HG02852 (cell line): ENCODE results near the gene RHBDL2.
"Not testable (repeated sequence)": the region's sequence is repeated elsewhere in the genome, so short reads cannot be mapped to it uniquely, and the experiment has no call there.

Source experiments
- ATAC-seq: cut with Tn5 transposase; IDR thresholded peaks from one replicate; pipeline ENCODE4 v1.9.1; 2021; ENCODE audit warnings: mild to moderate bottlenecking, moderate library complexity; ENCODE audit not compliant: unreplicated experiment

Gene RHBDL2

GRCh38 chr1:38941527-38942019, at the start of gene RHBDL2:
Gene RHBDL2, minus strand, starts transcription at chr1:38941830. Its CDS starts 22,618 bp downstream, at chr1:38919212.
- ATAC-seq = no peak

DNA sequence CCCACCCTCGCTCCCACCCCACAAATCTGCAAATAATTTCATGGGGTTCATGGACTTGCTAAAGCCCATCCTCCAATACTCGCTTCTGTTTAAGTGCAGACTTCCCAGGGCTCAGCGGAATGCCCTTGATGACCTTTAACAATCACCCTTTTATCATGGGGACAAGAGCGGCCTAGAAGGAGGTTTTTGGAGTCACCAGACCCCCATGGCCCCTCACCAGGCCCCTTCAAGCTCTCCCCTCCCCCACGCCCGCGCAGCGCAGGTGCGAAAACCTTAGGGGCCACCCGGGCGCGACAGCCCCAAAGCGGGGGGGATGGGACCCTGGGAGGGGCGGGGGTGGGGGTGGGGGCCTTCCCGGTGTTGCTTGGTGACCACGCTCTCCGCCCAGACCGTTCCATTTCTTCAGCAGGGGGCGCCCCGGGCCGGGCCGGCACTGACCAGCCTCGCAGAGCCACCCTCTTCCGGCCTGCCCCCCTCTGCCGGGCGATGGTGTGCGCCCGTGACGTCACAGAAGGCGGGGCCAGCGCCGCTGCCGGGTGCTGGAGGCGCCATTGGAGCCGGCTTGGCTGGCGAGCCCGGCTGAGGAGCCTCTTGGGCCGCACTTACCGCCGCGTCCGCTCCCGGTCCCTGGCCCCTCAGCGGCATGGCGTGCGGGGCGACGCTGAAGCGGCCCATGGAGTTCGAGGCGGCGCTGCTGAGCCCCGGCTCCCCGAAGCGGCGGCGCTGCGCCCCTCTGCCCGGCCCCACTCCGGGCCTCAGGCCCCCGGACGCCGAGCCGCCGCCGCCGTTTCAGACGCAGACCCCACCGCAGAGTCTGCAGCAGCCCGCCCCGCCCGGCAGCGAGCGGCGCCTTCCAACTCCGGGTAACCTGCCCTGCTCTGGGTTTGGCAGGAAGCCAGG, 49.4 kb upstream of the RHBDL2 start, which contains the start of gene AKIRIN1:
Gene AKIRIN1, plus strand, starts transcription at position 539 of the 900 bp plus-strand sequence. Its CDS starts 105 bp downstream, at position 644.
- ATAC-seq = peak; percentile 92

GRCh38 chr1:38990386-38990737, 48.7 kb upstream of the RHBDL2 start:
- ATAC-seq = no peak

DNA sequence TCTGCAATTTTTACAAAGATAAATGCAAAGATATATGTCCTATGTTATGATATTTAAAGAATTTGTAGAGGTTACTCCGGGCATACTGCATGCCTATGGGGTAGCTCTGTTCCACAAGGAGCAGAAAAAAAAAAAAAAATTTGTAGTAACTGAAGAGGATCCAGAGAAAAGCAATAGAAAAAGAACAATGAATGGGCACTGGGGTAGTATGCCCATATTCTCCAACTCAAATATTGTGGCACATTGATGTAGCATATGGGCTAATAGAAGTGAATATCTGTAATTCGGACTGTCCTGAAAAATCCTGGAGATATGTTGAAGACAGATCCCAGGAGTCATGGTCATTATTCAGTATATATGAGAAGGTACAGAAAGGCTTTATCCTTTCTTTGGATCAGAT, 48.3 kb upstream of the RHBDL2 start:
- no peak for ATAC-seq

GRCh38 chr1:38979380-38979779, 37.8 kb upstream of the RHBDL2 start:
- ATAC-seq = not testable (repeated sequence)

- not testable (repeated sequence) for ATAC-seq
These were observed 36.6 kb upstream of the RHBDL2 start for GRCh38 chr1:38978245-38978542.

DNA sequence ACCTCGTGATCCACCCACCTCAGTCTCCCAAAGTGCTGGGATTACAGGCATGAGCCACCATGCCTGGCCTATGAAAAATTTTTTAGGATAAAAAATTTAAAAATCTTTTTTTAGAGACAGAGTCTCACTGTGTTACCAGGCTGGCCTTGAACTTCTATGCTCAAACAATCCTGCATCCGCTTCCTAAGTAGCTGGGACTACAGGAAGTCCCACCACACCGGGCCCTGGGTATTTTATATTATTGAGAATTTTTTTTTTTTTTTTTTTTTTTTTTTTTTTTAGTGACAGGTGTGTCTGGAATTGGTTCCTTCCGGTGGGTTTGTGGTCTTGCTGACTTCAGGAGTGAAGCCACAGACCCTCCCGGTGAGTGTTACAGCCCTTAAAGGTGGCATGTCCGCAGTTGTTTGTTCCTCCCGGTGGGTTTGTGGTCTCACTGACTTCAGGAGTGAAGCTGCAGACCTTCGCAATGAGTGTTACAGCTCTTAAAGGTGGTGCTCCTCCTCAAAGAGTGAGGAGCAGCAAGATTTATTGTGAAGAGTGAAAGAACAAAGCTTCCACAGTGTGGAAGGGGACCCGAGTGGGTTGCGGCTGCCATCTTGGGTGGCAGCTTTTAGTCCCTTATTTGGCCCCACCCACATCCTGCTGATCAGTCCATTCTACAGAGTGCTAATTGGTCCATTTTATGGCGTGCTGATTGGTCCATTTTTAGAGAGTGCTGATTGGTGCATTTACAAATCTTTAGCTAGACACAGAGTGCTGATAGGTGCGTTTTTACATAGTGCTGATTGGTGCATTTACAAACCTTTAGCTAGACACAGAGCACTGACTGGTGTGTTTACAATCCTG, 36.0 kb upstream of the RHBDL2 start:
- not testable (repeated sequence) for ATAC-seq

GRCh38 chr1:38973659-38974437, 32.2 kb upstream of the RHBDL2 start:
- ATAC-seq = no peak

DNA sequence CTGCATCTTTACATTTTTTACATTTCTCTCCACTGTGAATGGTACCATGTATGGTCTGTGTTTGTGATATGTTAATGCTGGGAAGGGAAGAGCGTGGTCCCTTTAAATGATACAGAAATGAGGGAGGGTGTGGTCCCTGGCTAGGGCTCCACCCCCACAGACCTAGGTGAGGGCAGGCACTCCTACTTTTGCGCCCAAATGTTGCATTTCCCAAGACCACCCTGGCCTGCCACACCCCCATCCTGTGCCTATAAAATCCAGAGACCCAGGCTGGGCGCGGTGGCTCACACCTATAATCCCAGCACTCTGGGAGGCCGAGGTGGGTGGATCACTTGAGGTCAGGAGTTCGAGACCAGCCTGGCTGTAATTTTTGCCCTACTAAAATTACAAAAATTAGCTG, 31.5 kb upstream of the RHBDL2 start:
- ATAC-seq = not testable (repeated sequence)

DNA sequence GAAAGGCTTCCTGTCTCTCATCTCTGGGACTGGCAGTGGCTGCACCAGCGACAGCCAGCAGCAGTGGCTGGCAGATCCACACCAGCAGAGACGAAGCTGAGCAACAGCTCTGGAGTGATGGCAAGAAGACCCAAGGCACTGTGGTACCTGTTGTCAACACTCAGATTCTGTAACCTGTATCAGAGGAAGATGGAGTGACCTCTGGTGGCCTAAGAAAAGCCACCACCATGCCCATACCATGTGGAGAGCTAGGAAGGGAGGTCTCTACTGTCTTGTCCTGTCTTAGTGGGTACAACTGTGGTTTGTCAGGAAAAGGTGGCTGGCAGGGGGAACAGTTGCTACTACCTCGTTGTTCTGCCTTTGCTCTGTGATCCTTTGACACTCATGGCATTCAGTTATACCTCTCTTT, 22.5 kb upstream of the RHBDL2 start:
- no peak for ATAC-seq

DNA sequence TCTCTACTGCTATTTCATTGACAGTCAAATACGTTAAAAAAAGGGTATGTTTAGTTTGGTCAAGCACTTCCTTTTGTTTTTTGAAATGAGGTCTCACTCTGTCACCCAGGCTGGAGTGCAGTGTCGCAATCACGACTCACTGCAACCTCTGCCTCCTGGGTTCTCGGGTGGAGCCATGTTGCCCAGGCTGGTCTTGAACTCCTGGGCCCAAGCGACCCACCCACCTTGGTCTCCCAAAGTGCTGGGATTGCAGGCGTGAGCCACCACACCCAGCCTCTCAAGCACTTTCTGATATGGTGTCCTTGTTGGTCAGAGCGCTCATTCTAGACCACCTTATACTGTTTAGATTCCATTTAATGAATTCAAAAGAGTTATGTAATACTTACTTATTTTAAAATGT, 20.9 kb upstream of the RHBDL2 start:
- no peak for ATAC-seq

DNA sequence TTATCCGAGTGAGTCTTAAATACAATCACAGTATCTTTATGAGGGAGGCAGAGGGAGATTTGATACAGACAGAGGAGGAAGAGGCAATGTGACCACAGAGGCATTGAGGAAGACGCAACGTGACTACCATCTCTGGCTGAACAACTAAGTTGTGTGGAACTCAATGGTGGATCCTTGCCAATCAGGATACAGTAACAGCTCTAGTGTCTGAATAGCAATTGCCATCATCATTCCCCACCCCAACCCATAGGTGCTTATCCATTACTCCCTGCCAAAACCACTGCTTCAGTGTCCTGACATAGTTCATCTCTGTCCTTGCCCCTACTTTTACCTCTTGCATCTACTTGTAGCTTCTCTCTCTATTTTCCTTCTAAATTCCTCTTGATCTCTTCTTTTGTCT, 20.5 kb upstream of the RHBDL2 start:
- ATAC-seq = no peak

GRCh38 chr1:38958967-38959366, 17.3 kb upstream of the RHBDL2 start:
- ATAC-seq = no peak

- ATAC-seq = no peak
These were observed 11.8 kb upstream of the RHBDL2 start for GRCh38 chr1:38953433-38953860.

DNA sequence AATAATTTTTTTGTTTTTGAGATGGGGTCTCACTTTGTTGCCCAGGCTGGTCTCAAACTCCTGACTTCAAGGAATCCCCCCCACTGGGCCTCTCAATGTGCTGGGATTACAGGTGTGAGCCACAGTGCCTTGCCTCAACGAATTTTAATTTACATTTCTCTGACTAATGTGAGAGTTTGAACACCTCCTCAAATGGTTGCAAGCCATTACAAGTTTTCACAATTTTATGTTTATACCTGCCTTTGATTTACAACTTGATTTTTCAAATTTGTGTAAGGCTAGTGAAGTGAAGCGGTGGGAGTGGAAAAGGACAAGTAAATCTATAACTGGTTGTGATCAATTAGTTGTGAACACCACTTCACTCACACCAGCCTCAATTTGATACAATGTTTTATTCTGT, 8.9 kb upstream of the RHBDL2 start:
- ATAC-seq = no peak

- ATAC-seq = no peak
These were observed 2.9 kb upstream of the RHBDL2 start for GRCh38 chr1:38944547-38944946.

DNA sequence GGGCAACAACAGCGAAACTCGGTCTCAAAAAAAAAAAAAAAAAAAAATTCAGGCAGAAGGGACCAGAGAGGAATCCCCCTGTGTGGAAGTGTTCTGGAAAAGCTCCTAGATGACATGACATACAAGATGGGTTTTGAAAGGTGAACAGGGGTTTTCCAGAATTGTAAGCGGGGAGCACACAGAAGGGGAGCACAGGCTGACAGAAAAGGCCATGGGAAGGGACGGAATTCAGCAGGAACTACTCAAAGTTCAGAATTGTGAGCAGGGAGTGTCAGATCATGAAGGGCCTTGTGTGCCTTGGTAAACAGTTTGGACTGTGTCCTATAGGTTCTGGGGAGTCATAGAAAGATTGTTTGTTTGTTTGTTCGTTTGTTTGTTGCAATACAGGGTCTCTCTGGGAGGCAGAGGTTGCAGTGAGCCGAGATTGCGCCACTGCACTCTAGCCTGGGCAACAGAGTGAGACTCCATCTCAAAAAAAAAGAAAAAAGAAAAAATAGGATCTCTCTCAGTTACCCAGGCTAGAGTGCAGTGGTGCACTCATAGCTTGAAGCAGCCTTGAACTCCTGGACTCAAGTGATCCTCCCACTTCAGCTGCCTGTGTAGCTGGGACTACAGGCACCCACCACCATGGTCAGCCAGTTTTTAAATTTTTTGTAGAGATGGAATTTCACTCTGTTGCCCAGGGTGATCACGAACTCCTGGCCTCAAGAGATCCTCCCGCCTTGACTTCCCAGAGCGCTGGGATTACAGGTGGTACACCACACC, 1.2 kb upstream of the RHBDL2 start:
- ATAC-seq = no peak

DNA sequence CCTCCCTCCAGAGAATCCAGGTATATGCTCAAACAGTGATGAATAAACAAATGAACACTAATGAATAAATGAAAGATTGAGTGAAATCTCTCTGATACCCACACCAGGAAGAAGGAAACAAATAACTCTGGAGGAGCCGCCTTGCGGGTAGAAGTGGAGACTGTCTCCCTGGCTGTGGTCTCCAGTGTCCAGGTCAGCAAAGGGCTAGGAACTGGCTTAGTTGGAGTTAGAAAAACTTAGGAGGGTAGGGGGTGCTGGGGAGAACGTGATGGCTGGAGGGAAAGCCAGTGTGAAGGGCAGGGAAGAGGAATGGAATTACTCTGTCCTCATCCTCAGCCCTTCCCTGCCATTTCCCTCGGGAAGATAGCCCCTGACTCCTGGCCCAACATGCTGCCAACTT, 537 bp downstream of the RHBDL2 start:
- no peak for ATAC-seq

GRCh38 chr1:38940339-38941047, 1.1 kb downstream of the RHBDL2 start:
- no peak for ATAC-seq
